T-cell (primary cell): ENCODE results near the gene NEK9. TPM values are rescaled to one million over a fixed set of nuclear protein-coding genes. Genes with fewer than 3 reads are reported as not detected.
A peak's percentile ranks its signal among the peaks of the same experiment; 100 is the strongest.

Experiments used
- ATAC-seq, 4 experiments: fragments of 200-7000 bp in 3 of 4; fragments of 150-1000 bp in 1 of 4; cut with Tn5 transposase; replicated peaks in 1 of 4; 1 replicate in 3 of 4; 2 replicates in 1 of 4; pipeline ENCODE4 v1.10.0; 2021; ENCODE audit warnings: moderate library complexity in 3 of 4, mild to moderate bottlenecking in 2 of 4, moderate number of reproducible peaks in 1 of 4
- CTCF ChIA-PET, 2 donors: fragments of 300-600 bp; sonication (Branson Sonifier 250); formaldehyde crosslinking; loops; one replicate each; lab custom pipeline; 2022; ENCODE audit warnings: antibody characterized with exemption in 2 of 2; lab: Charles Lee
- POLR2A ChIA-PET, 2 donors: fragments of 300-600 bp; sonication (Branson Sonifier 250); formaldehyde crosslinking; loops; one replicate each; lab custom pipeline; 2022; ENCODE audit warnings: antibody characterized with exemption in 2 of 2; lab: Charles Lee
- DNase-seq, 35 experiments: peaks; one replicate each; pipeline versions ENCODE4 v3.0.0 to v3.0.0-alpha.2; 2013 to 2023
- H3K27ac ChIP-seq: one replicate; pipeline ENCODE4 v1.5.1; 2013; ENCODE audit warnings: low read length
- H3K27me3 ChIP-seq, 2 experiments: replicated peaks in 1 of 2; 1 replicate in 1 of 2; 2 replicates in 1 of 2; pipeline versions ENCODE4 v1.6.1 to v1.7.0; 2013; ENCODE audit warnings: low read length in 1 of 2, mixed read lengths in 1 of 2; ENCODE audit not compliant: control insufficient read depth in 2 of 2, insufficient read depth in 2 of 2; ENCODE audit errors: extremely low read depth in 1 of 2
- H3K36me3 ChIP-seq, 2 donors: 1 replicate in 1 of 2; 2 replicates in 1 of 2; pipeline versions ENCODE4 v1.6.1 to v1.7.0; 2013; ENCODE audit warnings: low read length in 1 of 2; ENCODE audit not compliant: control insufficient read depth in 2 of 2, insufficient read depth in 1 of 2; ENCODE audit errors: extremely low read depth in 1 of 2
- H3K4me1 ChIP-seq, 2 experiments: 1 replicate in 1 of 2; 2 replicates in 1 of 2; pipeline versions ENCODE4 v1.6.1 to v1.7.0; 2013; ENCODE audit warnings: low read length in 2 of 2, mixed read lengths in 1 of 2; ENCODE audit not compliant: insufficient read depth in 2 of 2, control insufficient read depth in 1 of 2; ENCODE audit errors: extremely low read depth in 1 of 2
- H3K4me3 ChIP-seq, 2 donors: 1 replicate in 1 of 2; 2 replicates in 1 of 2; pipeline versions ENCODE4 v1.5.1 to v1.7.0; 2013; ENCODE audit warnings: mild to moderate bottlenecking in 2 of 2, low read length in 1 of 2, moderate library complexity in 1 of 2; ENCODE audit not compliant: control insufficient read depth in 1 of 2; ENCODE audit errors: extremely low read depth in 1 of 2
- H3K9me3 ChIP-seq: 2 replicates; pipeline ENCODE4 v1.7.0; 2013
- H3K27ac Mint-ChIP-seq, 2 donors: one replicate each; pipeline ENCODE4 v1.8.0; 2020 to 2021; ENCODE audit warnings: mild to moderate bottlenecking in 2 of 2, mixed read lengths in 2 of 2
- H3K27me3 Mint-ChIP-seq, 2 donors: one replicate each; pipeline ENCODE4 v1.8.0; 2021 to 2022; ENCODE audit warnings: mixed read lengths in 2 of 2
- H3K36me3 Mint-ChIP-seq: one replicate; pipeline ENCODE4 v1.8.0; 2021; ENCODE audit warnings: mixed read lengths
- H3K4me1 Mint-ChIP-seq, 3 donors: one replicate each; pipeline ENCODE4 v1.8.0; 2020 to 2022; ENCODE audit warnings: mixed read lengths in 3 of 3, mild to moderate bottlenecking in 1 of 3
- H3K4me3 Mint-ChIP-seq, 3 donors: one replicate each; pipeline ENCODE4 v1.8.0; 2020 to 2022; ENCODE audit warnings: mild to moderate bottlenecking in 3 of 3, mixed read lengths in 3 of 3, moderate library complexity in 3 of 3
- H3K9me3 Mint-ChIP-seq, 3 donors: one replicate each; pipeline ENCODE4 v1.8.0; 2020 to 2022; ENCODE audit warnings: mixed read lengths in 3 of 3
- WGBS: methylation state at CpG from one replicate; pipeline ENCODE4 v1.1.5; 2013; ENCODE audit warnings: missing lambda C conversion rate; ENCODE audit not compliant: insufficient coverage; 5-methylcytosine and 5-hydroxymethylcytosine counted together
- total RNA-seq, 35 experiments: library from RNA in 6 of 35; stranded (reverse) in 6 of 35; fragments of 120-200 nt in 1 of 35; gene quantifications; one replicate each; pipeline versions ENCODE4 v1.2.1 to v1.2.4 and lab custom pipeline; 2013 to 2026

The NEK9 gene
- total RNA-seq, 5 donors from 2014 or later (not counting 1 experiment from before 2014, with no cell fraction given): 78.9 to 121 (median 117) TPM

DNA sequence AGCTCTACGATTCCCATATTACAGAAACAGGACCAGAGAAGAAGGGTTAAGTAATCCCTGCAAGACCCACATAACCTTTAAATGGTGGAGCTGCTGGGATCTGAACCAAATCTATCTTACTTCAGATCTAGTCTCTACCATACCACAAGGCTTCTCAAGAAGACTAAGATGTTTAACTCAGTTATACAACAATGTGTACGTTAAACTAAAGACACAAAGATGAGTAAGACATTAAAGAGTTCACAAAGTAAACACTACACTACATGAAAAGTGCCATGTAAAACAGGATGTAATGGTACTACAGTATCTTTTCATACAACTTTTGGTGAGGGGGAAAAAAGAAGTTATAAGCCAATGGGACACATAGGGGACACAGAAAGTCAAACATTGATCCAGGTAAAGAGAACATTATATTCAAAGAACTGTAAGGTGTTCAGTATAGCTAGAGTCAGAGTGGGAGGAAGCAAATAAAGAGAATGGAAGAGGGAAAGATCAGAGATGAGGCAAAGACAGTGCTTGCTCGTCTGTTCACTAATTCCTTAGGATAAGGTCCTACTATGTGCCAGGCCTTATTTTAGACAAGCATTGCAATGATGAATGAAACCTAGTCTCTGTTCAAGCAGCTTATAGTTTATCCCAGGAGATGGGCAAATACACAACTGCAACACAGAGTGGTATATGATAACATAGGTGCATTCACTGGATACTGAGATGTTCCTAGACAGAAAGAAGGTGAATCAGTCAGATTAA is 41.9 kb upstream of the NEK9 start:
- Mint-ChIP-seq H3K27ac (no peak overlapping the region), H3K27me3 (no peaks in the 10 kb centered on the region), H3K9me3 (no peaks in the 10 kb centered on the region), H3K36me3 (peaks cover 7% of the 10 kb centered on the region), H3K4me3 (no peak overlapping the region), H3K4me1 (peaks cover 76 to 82% (median 81%) of the 10 kb centered on the region in 3 donors)
- peaks cover 0 to 11% of the 10 kb centered on the region in 2 donors for H3K36me3 ChIP-seq
- 100% methylated on average over 1 of the region's 3 CpGs for WGBS
- H3K4me3 ChIP-seq: no peak overlapping the region
- ChIA-PET CTCF (no interaction called here), POLR2A (interaction anchor here in 1 of 2 donors (0.6 kb wide), 1 partner anchor 15 kb away, joined by 6 read pairs; no protein-coding TSS in a partner anchor)
- H3K4me1 ChIP-seq: peaks cover 13 to 15% of the 10 kb centered on the region in 2 experiments
- ATAC-seq (no peak), DNase-seq (no peak)
- H3K9me3 ChIP-seq: no peaks in the 10 kb centered on the region
- H3K27ac ChIP-seq: no peak overlapping the region
- H3K27me3 ChIP-seq: no peaks in the 10 kb centered on the region

DNA sequence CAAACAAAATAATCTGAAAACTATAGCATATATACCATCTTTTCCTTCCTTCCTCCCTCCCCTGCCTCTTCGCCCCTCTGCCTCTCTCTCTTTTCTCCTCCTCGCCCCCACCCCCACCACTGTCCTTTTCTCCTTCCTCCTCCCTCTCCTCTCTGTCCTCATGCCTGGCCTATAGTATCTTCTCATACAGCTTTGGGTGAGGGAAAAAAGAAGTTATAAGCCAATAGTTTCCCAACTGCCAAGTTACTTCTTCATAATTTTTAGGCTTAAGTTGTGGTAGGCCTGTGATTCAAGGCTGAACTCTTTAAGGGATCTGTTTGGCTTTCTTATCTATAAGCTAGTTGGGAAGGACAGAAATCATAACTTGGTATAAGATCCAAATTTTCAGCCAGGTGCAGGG is 40.5 kb upstream of the NEK9 start:
- Mint-ChIP-seq H3K4me3 (peak overlapping the region in 1 of 3 donors; percentile 14), H3K27ac (no peak overlapping the region), H3K9me3 (no peaks in the 10 kb centered on the region), H3K4me1 (peaks cover 72 to 76% (median 72%) of the 10 kb centered on the region in 3 donors), H3K27me3 (no peaks in the 10 kb centered on the region), H3K36me3 (peaks cover 7% of the 10 kb centered on the region)
- ChIA-PET POLR2A (interaction anchor here in 1 of 2 donors (1.3 kb wide), 1 partner anchor 8 kb away, joined by 3 read pairs; no protein-coding TSS in a partner anchor), CTCF (interaction anchor here (0.5 to 0.9 kb wide), 2 partner anchors 10 to 127 kb away, joined by 5 read pairs; no protein-coding TSS in a partner anchor)
- H3K4me1 ChIP-seq: peaks cover 3 to 11% of the 10 kb centered on the region in 2 experiments
- no CpG with 5 or more reads among the region's 2 CpGs for WGBS
- peaks cover 0 to 5% of the 10 kb centered on the region in 2 donors for H3K36me3 ChIP-seq
- H3K4me3 ChIP-seq: no peak overlapping the region
- no peaks in the 10 kb centered on the region for H3K27me3 ChIP-seq
- ATAC-seq (no peak), DNase-seq (no peak)
- no peaks in the 10 kb centered on the region for H3K9me3 ChIP-seq
- no peak overlapping the region for H3K27ac ChIP-seq

DNA sequence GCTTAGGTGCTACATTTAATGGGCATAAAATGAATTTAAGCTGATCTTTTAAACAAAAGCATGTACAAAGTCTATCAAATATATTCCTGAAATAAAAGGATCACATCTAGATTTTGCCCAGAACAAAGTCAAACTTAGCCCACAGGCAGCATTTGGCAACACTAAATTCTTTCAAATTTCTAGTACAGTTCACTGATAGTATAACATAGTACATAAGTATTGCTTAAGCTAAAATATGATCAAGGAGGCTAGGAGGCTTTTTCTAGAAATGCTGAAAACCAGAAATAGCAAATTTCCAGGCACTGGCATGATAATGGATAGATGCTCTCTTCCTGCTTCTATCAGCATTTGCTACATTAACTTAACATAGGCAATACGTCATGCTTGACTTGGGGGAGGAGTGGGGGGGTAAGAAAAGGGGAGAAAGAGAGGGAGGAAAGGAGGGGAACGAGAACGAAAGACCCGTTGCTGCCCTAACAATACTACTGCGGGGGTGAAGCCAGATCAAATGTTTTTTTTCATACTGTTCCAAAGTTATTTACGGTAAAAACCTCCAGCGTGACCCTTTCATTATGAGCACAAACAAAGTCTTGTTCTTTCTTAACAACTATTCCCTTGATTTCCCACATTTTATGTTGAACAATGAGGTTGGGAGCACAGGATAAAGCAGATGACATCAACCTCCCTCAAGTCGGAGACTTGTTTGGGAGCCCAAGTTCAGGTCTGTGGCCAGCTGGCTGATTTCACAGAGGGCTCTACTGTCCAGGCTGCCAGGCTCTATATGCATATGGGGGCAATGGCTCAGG is 38.9 kb upstream of the NEK9 start:
- H3K27me3 ChIP-seq: no peaks in the 10 kb centered on the region
- H3K27ac Mint-ChIP-seq: no peak overlapping the region
- H3K36me3 ChIP-seq: peaks cover 0 to 2% of the 10 kb centered on the region in 2 donors
- no peak for ATAC-seq
- DNase-seq: no peak
- H3K36me3 Mint-ChIP-seq: peaks cover 7% of the 10 kb centered on the region
- peaks cover 72 to 77% (median 75%) of the 10 kb centered on the region in 3 donors for H3K4me1 Mint-ChIP-seq
- no peaks in the 10 kb centered on the region for H3K9me3 ChIP-seq
- H3K9me3 Mint-ChIP-seq: no peaks in the 10 kb centered on the region
- WGBS: 71% methylated on average over 1 of the region's 8 CpGs
- peaks cover 4 to 11% of the 10 kb centered on the region in 2 experiments for H3K4me1 ChIP-seq
- no peaks in the 10 kb centered on the region for H3K27me3 Mint-ChIP-seq
- POLR2A ChIA-PET: interaction anchor here in 1 of 2 donors (0.5 kb wide), 1 partner anchor 983 kb away, joined by 3 read pairs; no protein-coding TSS in a partner anchor
- no peak overlapping the region for H3K27ac ChIP-seq
- H3K4me3 Mint-ChIP-seq: no peak overlapping the region
- CTCF ChIA-PET: interaction anchor here in 1 of 2 donors (0.6 kb wide), 1 partner anchor 9 kb away, joined by 3 read pairs; no protein-coding TSS in a partner anchor
- H3K4me3 ChIP-seq: no peak overlapping the region

DNA sequence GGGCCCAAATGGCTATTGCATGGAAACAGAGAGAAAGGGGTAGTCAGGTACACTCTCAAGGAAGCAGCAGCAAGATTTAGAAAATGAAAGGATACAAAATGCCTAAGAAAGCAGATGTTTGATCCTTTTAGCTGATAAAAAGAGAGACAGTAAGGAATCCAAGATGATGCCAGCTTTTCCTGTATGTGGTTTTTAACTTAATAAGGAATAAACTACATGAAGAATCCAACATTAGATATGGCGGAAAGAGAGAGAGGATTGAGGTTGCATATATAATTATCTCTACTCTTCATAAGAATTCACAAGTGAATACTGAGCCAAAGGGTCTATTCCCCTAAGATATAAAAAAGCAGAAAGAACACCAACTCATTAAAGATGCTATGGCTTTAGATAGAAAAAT is 38.0 kb upstream of the NEK9 start:
- DNase-seq: no peak
- H3K27me3 Mint-ChIP-seq: no peaks in the 10 kb centered on the region
- ATAC-seq: no peak
- Histone ChIP-seq H3K36me3 (peaks cover 0 to 4% of the 10 kb centered on the region in 2 donors), H3K4me1 (peaks cover 7 to 11% of the 10 kb centered on the region in 2 experiments), H3K4me3 (no peak overlapping the region), H3K27me3 (no peaks in the 10 kb centered on the region), H3K9me3 (no peaks in the 10 kb centered on the region), H3K27ac (no peak overlapping the region)
- H3K9me3 Mint-ChIP-seq: no peaks in the 10 kb centered on the region
- peaks cover 72 to 75% (median 75%) of the 10 kb centered on the region in 3 donors for H3K4me1 Mint-ChIP-seq
- H3K27ac Mint-ChIP-seq: no peak overlapping the region
- no peak overlapping the region for H3K4me3 Mint-ChIP-seq
- no CpG with 5 or more reads among the region's 1 CpG for WGBS
- CTCF ChIA-PET: interaction anchor here in 1 of 2 donors (0.6 to 0.7 kb wide), 2 partner anchors 134 to 187 kb away, joined by 5 read pairs; no protein-coding TSS in a partner anchor
- peaks cover 4% of the 10 kb centered on the region for H3K36me3 Mint-ChIP-seq
- POLR2A ChIA-PET: interaction anchor here in 1 of 2 donors (0.6 to 1.0 kb wide), 3 partner anchors 11 to 287 kb away, joined by 4 to 16 read pairs (median 5); no protein-coding TSS in a partner anchor

DNA sequence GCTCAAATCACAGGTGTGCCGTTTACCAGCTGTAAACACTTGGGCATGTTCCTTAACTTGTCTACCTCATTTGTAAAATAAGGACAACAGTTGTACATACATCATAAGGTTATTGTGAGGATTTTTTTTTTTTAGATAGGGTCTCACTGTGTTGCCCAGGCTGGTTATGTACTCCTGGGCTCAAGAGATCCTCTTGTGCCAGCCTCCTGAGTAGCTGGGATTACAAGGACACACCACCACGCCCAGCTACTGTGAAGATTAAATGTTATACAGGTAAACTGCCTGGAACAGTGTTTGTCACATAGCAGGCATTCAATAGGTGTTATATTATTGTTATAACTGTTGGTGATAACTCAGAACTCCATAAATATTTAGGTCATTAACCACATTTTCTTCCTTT is 36.8 kb upstream of the NEK9 start:
- Histone ChIP-seq H3K4me3 (no peak overlapping the region), H3K27me3 (no peaks in the 10 kb centered on the region), H3K36me3 (peaks cover 0 to 4% of the 10 kb centered on the region in 2 donors), H3K27ac (no peak overlapping the region), H3K9me3 (no peaks in the 10 kb centered on the region), H3K4me1 (peaks cover 7 to 8% of the 10 kb centered on the region in 2 experiments)
- Mint-ChIP-seq H3K36me3 (peaks cover 3% of the 10 kb centered on the region), H3K4me3 (no peak overlapping the region), H3K27me3 (no peaks in the 10 kb centered on the region), H3K27ac (no peak overlapping the region), H3K4me1 (peaks cover 63 to 75% (median 75%) of the 10 kb centered on the region in 3 donors), H3K9me3 (no peaks in the 10 kb centered on the region)
- CTCF ChIA-PET: interaction anchor here (0.6 to 0.8 kb wide), 3 partner anchors 138 to 303 kb away, joined by 3 read pairs; no protein-coding TSS in a partner anchor
- POLR2A ChIA-PET: interaction anchor here (0.6 kb wide), 3 partner anchors 22 to 83 kb away, joined by 3 to 6 read pairs (median 3); no protein-coding TSS in a partner anchor
- ATAC-seq: no peak
- no peak for DNase-seq
- WGBS: 100% methylated on average over 1 of the region's 2 CpGs

DNA sequence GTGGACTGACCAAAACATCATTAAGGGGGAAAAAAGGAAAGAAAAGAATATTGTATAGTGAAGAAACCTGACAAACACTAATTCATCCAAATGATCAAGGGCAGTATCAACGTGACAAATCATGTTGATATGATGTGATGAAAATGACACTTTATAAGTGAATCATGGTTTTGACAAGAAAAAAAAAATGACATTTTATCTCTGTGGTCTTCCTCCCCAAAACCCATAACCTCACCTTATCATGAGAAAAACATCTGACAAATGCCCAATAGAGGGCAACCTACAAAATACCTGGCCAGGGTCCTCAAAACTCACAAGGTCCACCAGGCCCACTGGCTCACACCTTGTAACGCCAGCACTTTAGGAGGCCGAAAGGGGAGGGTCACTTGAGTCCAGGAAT is 35.8 kb upstream of the NEK9 start:
- Histone ChIP-seq H3K27me3 (no peaks in the 10 kb centered on the region), H3K27ac (no peak overlapping the region), H3K4me1 (peaks cover 2 to 7% of the 10 kb centered on the region in 2 experiments), H3K4me3 (no peak overlapping the region), H3K9me3 (no peaks in the 10 kb centered on the region), H3K36me3 (peaks cover 0 to 4% of the 10 kb centered on the region in 2 donors)
- H3K36me3 Mint-ChIP-seq: peaks cover 3% of the 10 kb centered on the region
- no peaks in the 10 kb centered on the region for H3K9me3 Mint-ChIP-seq
- POLR2A ChIA-PET: no interaction called here
- no peaks in the 10 kb centered on the region for H3K27me3 Mint-ChIP-seq
- WGBS: no CpG with 5 or more reads among the region's 3 CpGs
- H3K4me1 Mint-ChIP-seq: peaks cover 53 to 69% (median 68%) of the 10 kb centered on the region in 3 donors
- CTCF ChIA-PET: no interaction called here
- peak overlapping the region in 1 of 2 donors; percentile 13 for H3K27ac Mint-ChIP-seq
- no peak overlapping the region for H3K4me3 Mint-ChIP-seq
- no peak for ATAC-seq
- DNase-seq: no peak
